Activated CD8-positive, alpha-beta memory T cell treated with anti-CD3 and anti-CD28 coated beads for 1 hour (primary cell): ENCODE results near the gene TTBK2.
"Not testable (repeated sequence)": the region's sequence is repeated elsewhere in the genome, so short reads cannot be mapped to it uniquely, and the experiment has no call there.

Experiments used
- DNase-seq, 2 donors: peaks; one replicate each; pipeline ENCODE4 v3.0.0-alpha.2; 2020; ENCODE audit warnings: low read depth in 1 of 2; ENCODE audit errors: extremely low read depth in 1 of 2

Gene TTBK2

DNA sequence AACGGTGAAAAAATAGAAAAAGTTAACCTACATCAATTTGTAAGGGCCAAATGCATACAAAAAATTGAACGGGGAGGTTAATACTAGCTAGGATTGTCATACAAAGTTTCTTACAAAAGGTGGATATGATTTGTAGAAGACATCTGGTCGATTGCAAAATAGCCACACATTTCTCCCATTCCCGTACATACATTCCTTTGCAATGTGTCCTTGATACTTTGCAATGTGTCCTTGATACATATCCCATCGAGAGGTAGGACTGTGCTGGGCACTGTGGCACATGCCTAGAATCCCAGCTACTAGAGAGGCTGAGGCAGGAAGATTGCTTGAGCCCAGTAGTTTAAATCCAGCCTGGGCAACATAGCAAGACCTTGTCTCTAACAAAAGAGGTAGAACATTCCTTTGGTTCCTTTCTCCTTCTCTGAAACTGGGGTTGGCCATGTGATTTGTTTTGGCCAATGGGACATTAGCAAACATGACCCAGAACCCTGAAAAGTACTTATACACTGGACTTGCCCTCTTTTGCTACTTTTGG is 9.5 kb downstream of the TTBK2 start:
- no peak for DNase-seq

DNA sequence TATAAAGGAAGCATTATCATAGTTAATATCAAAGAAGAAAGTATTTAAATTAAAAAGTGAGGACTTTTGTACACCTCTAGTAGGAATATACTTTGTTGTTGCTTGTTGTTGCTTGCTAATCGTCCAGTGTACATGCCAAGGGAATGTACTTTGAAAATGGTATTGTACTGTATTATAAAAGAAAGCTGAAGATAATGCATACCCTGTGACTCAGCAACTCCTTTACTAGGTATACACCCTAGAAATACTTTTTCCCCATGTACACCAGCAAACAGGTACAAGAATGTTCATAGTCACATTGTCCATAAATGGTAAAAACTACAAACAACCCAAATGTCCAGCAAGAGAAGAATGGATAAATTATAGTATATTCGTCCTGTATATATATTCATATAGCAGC is 12.0 kb downstream of the TTBK2 start:
- no peak for DNase-seq

DNA sequence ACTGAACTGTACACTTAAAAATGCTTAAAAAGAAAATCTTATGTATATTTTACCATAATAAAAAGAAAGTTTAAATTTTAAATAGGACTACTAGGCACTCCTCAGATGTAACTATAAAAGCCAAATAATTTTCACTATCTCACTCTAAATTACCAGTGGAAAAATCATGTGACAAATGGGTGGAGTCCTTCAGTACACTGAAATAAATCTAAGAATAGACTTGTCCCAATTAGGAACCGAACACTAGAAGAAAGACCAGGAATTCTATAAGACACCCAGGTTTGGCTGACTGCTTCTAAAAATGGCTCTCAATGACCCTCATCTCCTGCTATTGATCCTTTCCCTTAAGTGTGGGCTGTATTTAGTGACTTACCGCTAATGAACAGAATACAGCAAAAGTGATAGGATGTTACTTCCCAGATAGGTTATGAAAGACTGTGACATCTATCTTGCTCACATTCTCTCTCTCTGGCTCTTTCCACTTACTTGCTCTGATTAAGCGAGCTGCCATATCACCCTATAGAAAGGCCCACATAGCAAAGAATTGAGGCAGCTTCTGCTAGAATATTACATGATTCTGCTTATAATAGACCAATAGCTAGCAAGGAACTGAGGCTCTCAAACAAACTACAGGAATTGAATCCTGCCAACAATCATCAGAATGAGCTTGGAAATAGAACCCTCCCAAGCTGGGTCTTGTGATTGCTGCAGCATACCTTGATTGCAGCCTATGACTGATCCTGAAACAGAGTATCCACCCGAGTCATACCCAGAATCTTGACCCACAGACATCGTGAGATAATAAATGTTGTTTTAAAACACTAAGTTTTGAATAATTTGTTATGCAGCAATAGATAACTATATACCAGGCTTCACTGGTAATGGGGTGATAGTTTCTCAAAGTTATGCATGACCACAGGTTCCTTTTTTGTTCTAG is 16.9 kb downstream of the TTBK2 start:
- DNase-seq = no peak

DNA sequence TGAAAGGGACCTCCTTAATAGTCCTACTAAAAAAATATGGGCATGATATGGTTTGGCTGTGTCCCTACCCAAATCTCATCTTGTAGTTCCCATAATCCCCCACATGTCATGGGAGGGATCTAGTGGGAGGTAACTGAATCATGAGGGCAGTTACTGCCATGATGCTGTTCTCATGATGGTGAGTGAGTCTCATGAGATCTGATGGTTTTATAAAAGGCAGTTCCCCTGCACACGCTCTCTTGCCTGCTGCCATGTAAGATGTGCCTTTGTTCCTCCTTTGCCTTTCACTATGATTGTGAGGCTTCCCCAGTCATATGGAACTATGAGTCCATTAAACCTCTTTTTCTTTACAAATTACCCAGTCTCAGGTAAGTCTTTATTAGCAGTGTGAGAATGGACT is 26.7 kb downstream of the TTBK2 start:
- DNase-seq = not testable (repeated sequence)

DNA sequence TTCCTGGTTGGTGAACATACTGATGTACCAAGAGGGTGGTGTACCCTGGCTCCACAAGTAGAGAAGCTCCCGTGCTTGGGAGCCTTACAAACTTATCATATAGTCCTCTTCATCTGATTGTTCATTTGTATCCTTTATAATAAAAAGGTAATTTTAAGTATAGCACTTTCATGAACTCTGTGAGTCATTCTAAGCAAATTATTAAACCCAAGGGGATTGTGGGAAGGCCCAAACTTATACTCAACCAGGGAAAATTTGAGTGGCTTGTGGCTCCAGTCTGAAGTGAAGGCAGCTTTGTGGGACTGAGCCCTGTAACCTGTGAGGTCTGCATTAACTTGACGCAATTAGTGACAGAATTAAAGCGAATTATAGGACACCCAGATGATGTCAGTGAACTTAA is 29.0 kb downstream of the TTBK2 start:
- no peak for DNase-seq

DNA sequence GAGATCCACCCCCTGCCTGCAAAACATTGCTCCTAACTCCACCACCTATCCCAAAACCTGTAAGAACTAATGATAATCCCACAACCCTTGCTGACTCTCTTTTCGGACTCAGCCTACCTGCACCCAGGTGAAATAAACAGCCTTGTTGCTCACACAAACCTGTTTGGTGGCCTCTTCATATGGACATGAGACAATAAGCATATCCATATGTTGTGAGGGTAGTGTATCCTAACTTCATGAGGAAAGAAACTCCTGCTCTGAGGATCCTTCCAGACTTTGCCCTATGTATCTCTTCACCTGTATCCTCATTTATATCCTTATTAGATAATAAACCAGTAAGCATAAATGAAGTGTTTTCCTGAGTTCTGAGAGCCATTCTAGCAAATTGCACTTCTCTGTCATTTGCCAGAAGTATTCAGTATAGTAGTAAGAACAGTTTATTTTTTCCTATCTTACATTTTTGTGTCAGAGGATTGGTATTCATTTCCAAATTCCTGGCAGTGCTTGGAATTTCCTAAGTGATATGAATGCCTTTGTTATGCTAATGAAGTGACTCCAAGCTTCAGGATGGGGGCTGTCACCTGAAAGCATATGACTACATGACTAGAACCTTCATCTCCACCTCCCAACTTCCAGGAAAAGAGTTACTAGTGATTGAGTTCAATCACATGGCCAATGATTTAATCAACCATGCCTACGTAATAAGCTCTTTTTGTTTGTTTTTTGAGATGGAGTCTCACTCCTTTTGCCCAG is 30.2 kb downstream of the TTBK2 start:
- no peak for DNase-seq

DNA sequence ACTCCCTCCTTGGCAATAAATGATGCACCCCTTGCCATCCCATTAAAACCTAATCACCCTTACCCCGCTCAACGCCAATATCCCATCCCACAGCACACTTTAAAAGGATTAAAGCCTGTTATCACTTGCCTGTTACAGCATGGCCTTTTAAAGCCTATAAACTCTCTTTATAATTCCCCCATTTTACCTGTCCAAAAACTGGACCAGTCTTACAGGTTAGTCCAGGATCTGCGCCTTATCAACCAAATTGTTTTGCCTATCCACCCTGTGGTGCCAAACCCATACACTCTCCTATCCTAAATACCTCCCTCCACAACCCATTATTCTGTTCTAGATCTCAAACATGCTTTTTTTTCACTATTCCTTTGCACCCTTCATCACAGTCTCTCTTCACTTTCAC is 33.2 kb downstream of the TTBK2 start:
- DNase-seq = not testable (repeated sequence)

DNA sequence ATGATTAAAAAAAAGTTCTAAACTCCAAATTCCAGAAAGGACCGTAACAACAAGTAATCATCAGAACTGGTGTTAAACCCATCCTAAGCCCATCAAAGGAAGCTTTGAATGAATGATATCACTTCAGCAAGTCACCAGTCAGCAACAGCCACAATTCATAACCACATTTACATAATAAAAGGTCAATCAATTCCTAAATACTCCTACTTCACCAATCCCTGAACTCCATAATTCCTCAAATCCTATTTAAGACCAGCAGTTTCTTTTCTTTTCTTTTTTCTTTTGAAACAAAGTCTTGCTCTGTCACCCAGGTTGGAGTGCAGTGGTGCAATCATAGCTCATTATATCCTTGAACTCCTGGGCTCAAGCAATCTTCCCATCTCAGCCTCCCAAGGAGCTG is 40.5 kb downstream of the TTBK2 start:
- no peak for DNase-seq

DNA sequence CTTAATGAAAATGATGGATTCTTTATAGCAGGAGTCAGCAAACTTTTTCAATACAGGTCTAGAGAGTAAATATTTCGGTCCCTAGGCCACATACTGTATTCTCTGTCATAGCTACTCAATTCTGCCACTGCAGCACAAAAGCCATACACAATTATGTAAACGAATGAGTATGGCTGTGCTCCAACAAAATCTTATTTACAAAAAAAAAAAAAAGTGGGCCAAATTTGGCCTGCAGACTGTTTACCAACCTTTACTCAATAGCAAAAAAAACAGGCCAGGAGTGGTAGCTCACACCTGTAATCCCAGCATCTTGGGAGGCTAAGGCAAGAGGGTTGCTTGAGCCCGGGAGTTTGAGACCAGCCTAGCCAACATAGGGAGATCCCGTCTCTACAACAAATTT is 41.1 kb downstream of the TTBK2 start:
- no peak for DNase-seq

DNA sequence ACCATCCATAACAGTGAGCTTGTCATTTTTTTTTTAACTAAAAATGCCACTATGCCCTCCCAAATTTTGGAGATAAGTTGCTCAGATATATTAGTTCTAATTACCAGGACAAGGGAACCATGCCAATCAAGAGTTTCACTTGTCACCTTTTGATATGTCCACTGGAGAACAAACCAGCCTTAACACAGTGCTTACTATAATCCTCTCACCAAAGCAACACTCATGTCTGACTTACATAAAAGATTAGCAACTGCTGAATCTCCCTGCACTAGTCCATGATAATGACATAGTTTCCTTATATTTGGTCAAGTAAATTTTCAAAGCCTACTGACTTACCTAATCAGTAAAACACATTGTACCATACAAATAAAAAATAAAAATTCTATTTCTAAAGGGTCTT is 44.4 kb downstream of the TTBK2 start:
- no peak for DNase-seq

DNA sequence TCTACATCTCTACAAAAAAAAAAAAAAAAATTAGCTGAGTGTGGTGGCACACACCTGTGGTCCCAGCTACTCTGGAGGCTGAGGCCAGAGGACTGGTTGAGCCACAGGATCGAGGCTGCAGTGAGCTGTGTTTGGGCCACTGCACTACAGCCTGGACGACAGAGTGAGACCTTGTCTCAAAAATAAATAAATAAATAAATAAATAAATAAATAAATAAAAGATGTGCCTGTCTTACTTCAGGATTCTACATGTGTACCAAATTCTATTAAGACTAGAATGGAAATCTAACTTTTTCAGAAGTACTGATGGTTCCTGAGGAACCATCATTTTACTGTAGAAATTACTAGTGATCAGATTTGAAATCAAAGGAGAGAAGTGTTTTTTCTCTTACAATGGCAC is 51.9 kb downstream of the TTBK2 start:
- no peak for DNase-seq

DNA sequence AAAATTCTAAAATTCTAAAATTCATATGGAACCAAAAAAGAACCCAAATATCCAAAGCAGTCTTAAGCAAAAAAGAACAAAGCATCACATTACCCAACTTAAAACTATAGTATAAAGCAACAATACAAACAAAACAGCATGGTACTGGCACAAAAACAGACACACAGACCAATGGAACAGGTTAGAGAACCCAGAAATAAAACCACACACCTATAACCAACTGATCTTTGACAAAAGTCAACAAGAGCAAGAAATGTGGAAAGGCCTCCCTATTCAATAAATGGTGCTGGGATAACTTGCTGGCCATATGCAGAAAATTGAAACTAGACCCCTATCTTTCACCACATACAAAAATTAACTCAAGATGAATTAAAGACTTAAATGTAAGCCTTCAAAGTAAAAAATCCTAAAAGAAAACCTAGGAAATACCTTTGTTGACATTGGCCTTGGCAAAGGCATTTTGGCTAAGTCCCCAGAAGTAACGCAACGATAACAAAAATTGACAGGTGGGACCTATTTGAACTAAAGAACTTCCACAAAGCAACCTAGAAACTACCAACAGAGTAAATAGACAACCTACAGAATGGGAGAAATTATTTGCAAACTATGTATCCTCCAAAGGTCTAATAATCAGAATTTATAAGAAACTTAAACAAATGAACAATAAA is 56.9 kb downstream of the TTBK2 start:
- DNase-seq = no peak

DNA sequence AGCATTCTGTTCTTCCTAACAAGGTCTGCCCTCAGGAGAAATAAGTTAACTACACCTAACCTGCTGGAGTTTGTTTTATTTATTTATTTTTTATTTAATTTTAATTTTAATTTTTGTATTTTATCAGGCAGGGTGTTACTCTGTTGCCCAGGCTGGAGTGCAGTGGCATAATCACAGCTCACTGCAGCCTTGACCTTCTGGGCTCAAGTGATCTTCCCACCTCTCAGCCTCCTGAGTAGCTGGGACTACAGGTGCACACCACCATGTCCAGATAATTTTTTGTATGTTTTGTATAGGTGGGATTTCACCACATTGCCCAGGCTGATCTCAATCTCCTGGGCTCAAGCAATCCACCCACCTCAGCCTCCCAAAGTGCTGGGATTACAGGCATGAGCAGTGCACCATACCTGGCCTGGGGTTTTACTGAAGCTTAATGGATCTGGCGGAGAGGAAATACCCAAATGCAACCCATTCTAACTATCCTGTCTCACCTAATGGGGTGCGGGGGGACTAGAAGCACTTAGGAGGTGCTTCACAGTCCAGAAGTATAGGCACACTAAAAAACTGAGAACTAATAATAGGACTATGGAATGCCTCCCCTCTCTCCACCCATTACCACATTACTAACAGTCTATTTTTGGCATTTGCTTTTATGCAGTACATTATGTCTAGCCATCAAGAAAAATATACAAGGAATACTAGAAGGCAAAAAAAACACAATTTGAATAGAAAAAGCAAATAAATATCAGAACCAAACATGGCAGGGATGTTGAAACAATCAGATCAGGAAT is 61.4 kb downstream of the TTBK2 start:
- no peak for DNase-seq

DNA sequence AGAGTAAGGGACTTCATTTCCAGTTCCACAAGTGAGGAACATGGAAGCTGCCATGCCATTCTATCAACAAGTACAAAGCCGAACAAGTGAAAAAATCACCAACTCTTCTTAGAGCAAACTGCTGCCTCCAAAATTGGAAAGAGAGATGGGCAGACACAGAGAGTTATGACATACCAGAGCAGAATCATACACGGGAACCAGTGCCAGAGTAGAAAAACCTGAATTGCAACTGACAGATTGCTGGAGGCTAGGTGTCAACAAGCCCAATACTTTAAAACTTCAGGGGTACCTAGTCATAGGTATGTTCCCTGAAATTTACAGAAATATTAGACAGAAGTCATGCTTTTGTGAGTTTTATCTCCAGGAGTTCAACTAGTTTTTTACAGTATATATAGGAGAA is 62.0 kb downstream of the TTBK2 start:
- DNase-seq = no peak

DNA sequence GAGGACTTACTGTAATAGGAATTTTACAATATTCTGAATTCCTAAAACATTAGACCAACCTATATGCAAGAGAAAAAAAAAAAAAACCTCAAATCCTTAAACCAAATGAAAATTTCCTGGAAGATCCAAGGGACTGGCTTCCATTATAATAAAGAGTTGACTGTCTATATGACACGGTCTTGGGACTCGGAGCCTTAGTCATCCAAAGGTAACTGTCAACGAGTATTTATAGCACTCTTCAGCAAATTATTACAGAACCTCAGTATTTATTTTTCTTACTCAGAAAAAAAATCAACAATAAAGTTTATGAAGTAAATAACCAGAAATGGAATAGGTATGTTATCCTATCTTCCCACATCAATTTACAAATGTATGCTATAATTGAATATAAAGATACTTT is 66.0 kb downstream of the TTBK2 start:
- DNase-seq = no peak

DNA sequence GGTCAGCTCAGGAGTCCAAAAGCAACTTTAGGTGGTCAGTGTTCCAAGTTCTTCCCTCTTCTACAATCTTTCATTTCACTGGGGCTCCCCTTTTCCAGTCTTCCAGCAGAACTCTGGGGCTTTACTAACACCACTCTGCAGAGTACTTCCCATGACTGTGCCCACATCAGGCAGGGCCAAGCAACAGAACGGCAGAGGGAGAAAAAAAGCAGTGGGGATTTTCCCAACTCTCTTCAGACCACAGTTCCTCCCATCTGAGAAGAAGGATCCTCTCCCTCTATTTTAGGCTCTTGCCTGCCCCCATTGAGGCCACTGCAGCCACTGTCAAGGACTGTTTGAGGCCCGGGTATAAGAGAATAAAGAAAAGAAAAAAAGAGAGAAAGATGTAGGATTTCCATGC is 70.7 kb downstream of the TTBK2 start:
- DNase-seq = no peak

DNA sequence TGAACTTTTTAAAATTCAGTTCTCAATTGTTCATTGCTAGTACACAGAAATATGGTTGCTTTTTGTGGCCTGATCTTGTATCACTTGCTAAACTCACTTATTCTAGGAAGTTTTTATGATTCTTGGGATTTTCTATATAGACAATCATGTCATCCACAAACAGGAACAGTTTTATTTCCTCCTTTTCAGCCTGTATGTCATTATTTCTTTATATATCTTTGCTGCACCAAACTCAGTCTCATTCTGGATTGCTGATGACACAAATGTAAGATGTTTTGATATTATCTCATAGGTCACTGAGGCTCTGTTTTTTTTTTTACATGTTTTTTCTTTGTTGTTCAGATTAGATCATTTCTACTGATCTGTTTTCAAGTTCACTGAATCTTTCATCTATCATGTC is 71.7 kb downstream of the TTBK2 start:
- DNase-seq = no peak

DNA sequence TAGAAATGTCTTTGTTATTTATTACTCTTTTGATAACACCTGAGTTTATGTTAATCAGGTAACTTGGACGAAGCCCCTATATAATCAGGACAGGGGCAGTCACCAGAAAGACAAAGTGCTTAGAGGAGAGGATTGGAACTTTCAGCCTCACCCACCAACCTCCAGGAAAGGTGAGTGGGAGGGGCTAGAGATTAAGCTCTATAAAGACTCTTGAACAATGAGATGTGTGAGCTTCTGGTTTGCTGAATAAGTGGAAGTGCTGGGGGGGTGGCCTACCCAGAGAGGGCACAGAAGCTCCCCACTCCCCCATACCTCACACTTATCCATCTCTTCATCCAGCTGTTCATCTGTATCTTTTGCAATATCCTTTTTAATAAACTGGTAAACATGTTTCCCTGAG is 73.9 kb downstream of the TTBK2 start:
- DNase-seq = no peak

DNA sequence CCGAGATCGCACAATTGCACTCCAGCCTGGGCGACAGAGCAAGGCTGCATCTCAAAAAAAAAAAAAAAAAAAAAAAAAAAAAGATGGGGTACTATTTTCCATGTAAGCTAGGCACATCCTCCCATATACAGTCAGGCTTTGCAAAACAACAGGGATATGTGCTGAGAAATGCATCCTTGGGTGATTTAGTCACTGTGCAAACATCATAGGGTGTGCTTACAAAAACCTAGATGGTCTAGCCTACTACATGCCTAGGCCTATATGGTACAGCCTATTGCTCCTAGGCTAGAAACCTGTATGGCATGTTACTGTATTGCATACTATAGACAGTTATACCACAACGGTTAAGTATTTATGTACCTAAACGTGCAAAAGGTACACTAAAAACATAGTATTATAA is 75.0 kb downstream of the TTBK2 start:
- no peak for DNase-seq

DNA sequence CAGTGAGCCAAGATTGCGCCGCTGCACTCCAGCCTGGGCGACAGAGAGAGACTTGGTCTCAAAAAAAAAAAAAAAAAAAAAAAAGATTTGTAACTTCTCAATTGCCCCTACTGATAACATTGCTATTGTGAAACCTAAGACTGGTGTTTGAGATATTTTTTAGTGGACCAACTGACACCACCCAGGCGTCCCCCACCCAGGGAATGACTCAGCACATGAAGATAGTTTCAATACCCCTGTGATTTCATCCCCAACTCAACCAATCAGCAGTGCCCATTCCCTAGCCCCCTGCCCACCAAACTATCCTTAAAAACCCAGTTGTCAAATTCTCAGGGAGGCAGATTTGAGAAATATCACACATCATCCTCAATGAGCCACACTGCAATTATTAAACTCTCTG is 76.9 kb downstream of the TTBK2 start:
- DNase-seq = no peak

DNA sequence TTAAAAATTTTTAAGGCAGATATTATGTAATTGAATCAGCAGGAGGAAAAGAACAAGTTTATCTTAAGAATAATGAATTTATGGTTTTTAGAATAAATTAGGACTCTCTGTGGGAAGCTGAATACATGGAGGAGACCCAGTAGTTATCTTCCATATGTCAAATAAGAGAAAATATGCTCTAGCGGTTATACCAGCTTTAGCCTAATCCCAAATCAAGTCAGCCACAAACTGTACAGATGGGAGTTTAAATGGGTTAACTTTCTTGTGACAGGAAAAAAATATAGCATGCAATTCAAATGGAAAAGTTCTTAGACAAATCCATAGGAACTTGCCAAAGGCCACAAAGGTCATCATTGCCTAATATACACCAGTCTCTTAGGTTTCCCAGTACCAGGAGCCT is 84.3 kb downstream of the TTBK2 start:
- no peak for DNase-seq
